Stimulated activated CD4-positive, alpha-beta T cell treated with anti-CD3 and anti-CD28 coated beads, Interleukin-2, amount 100 ng/mL, for 24 hours (primary cell): ENCODE measurements around the gene TBC1D22A.

Source experiments
- DNase-seq, 2 donors: peaks; one replicate each; pipeline ENCODE4 v3.0.0-alpha.2; 2020

The TBC1D22A gene

GRCh38 chr22:47065756-47066615, 303.5 kb downstream of the TBC1D22A start:
- DNase-seq = no peak

- DNase-seq = no peak
Observed at GRCh38 chr22:47066616-47066905, 304.1 kb downstream of the TBC1D22A start.

- DNase-seq = no peak
Observed at GRCh38 chr22:47067321-47067890, 305.0 kb downstream of the TBC1D22A start.

GRCh38 chr22:47067911-47068625, 305.6 kb downstream of the TBC1D22A start:
- no peak for DNase-seq

- no peak for DNase-seq
Observed at GRCh38 chr22:47068626-47068996, 306.2 kb downstream of the TBC1D22A start.

GRCh38 chr22:47069270-47069669, 306.8 kb downstream of the TBC1D22A start:
- no peak for DNase-seq

GRCh38 chr22:47071078-47071806, 308.8 kb downstream of the TBC1D22A start:
- DNase-seq = no peak

- DNase-seq = no peak
Observed at GRCh38 chr22:47071807-47072641, 309.6 kb downstream of the TBC1D22A start.

GRCh38 chr22:47072642-47072967, 310.2 kb downstream of the TBC1D22A start:
- DNase-seq = no peak

- DNase-seq = no peak
Observed at GRCh38 chr22:47073075-47073474, 310.6 kb downstream of the TBC1D22A start.

- no peak for DNase-seq
Observed at GRCh38 chr22:47074105-47074504, 311.7 kb downstream of the TBC1D22A start.

- DNase-seq = no peak
Observed at GRCh38 chr22:47075568-47075967, 313.1 kb downstream of the TBC1D22A start.

- DNase-seq = no peak
Observed at GRCh38 chr22:47076758-47077157, 314.3 kb downstream of the TBC1D22A start.

- DNase-seq = no peak
Observed at GRCh38 chr22:47080100-47080499, 317.6 kb downstream of the TBC1D22A start.

GRCh38 chr22:47082505-47082904, 320.1 kb downstream of the TBC1D22A start:
- no peak for DNase-seq

- DNase-seq = no peak
Observed at GRCh38 chr22:47083379-47083986, 321.0 kb downstream of the TBC1D22A start.

GRCh38 chr22:47084226-47084625, 321.8 kb downstream of the TBC1D22A start:
- no peak for DNase-seq

- DNase-seq = no peak
Observed at GRCh38 chr22:47086596-47087248, 324.3 kb downstream of the TBC1D22A start.

GRCh38 chr22:47088480-47089158, 326.2 kb downstream of the TBC1D22A start:
- no peak for DNase-seq

GRCh38 chr22:47089374-47089773, 326.9 kb downstream of the TBC1D22A start:
- DNase-seq = no peak
